ENCODE measurements around the gene GNB1L. TPM values are rescaled to one million over a fixed set of nuclear protein-coding genes. Genes with fewer than 3 reads are reported as not detected.
A peak's percentile ranks its signal among the peaks of the same experiment; 100 is the strongest.

The GNB1L gene
- total RNA-seq, 1 donor from 2014 or later: 7.8 TPM

DNA sequence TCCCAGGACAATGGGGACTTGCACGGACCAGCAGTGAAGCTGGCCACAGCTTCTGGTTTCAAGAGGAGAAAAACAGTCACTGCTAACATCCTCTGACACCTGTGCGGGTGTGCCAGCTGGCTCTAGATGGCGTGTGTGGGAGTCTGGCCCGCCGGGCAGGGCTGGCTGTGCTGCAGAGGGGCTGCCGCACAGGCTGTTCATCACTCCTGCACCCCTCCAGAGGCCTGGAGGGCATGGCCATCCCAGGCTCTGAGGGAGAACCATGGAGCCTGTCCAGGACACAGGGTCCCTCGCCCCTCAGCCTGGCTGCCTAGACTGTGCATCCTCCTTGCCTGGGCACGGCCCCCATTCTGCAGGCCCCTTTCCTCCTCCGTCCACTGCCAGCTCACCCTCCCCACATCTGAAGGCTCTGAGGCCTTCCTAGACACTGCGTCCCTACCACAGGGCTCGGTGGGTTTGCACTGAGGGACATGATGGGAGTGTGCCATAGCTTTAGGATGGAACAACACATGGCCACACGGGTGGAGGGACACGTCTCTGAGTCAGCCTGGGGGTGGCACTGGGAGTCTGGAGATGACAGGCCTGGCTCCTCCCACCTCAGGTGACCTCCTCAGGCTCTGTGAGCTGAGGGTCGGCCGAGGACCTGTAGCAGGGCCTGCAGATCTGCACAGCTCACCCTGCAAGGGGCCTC is 42.1 kb upstream of the GNB1L start:
- H3K27ac ChIP-seq: no peak overlapping the region
- intact Hi-C loops (cut with DNase I): no loop called here
- H3K4me1 ChIP-seq: peaks cover 9% of the 10 kb centered on the region
- ATAC-seq: no peak
- H3K27me3 ChIP-seq: no peaks in the 10 kb centered on the region
- no peak for TF ChIP-seq CTCF (IDR thresholded peaks at IDR 0.05)
- peaks cover 44% of the 10 kb centered on the region for H3K36me3 ChIP-seq
- no peak for DNase-seq
- H3K4me3 ChIP-seq: no peak overlapping the region
- no peaks in the 10 kb centered on the region for H3K9me3 ChIP-seq

DNA sequence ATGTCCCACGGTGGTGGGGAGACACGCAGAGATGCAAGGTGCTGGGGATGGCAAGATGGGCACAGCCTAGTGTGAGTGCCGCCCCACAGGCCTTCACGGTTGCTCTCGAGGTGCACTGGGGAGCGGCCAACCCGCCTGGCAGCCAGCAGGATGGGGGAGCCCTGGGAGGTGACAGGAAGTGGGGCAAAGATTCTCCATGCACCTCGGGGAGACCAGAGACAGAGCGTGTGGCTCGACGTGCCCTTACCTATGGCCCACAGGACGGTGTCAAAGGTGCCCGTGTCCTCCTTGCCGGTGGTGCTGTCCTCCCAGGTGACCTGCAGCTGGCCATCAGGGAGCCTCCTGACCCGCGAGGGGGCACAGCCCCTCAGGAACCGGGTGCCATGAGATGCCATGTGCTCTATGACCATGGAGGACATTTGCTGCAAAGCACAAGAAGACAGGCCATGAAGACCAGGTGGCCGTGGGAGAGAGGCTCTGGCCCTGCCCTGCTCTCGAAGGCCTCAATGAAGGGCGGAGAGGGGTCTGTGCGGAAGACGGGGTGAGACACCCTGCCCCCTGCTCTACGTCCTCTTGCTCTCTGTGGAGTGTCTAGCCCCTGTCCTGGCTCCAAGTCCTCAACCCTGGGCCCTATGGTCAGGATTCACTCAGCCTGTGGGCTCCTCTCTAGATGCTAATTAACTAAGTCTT is 40.6 kb upstream of the GNB1L start:
- Histone ChIP-seq H3K9me3 (no peaks in the 10 kb centered on the region), H3K36me3 (peaks cover 39% of the 10 kb centered on the region), H3K27me3 (no peaks in the 10 kb centered on the region), H3K4me3 (no peak overlapping the region), H3K27ac (no peak overlapping the region), H3K4me1 (peaks cover 19% of the 10 kb centered on the region)
- DNase-seq (no peak), ATAC-seq (no peak)
- TF ChIP-seq CTCF (IDR thresholded peaks at IDR 0.05): no peak
- intact Hi-C loops (cut with DNase I): no loop called here

DNA sequence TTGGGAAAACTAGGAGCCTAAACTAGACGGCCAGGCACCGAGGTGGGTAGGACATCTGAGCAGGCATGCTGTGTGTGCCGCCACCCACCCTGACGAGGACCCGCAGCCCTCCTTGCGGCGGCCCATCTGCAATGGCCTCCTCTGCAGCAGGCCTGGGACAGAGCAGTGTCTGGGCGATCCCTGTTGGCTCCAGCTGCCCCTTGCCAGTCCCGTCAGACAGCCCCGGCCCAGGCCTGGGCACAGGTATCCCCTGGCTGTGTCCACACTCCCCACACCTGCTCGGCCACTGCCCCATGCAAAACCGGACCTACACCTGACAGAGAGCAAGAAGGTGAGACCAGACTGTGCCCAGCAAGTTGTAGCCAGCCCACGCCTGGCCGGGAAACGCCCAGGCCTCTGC is 38.7 kb upstream of the GNB1L start:
- Histone ChIP-seq H3K4me3 (no peak overlapping the region), H3K4me1 (peaks cover 19% of the 10 kb centered on the region), H3K27ac (no peak overlapping the region), H3K27me3 (no peaks in the 10 kb centered on the region), H3K9me3 (no peaks in the 10 kb centered on the region), H3K36me3 (peaks cover 29% of the 10 kb centered on the region)
- intact Hi-C loops (cut with DNase I): no loop called here
- no peak for DNase-seq
- no peak for ATAC-seq
- no peak for TF ChIP-seq CTCF (IDR thresholded peaks at IDR 0.05)

GRCh38 chr22:19892925-19893324 is 38.3 kb upstream of the GNB1L start:
- Histone ChIP-seq H3K27me3 (no peaks in the 10 kb centered on the region), H3K27ac (no peak overlapping the region), H3K36me3 (peaks cover 25% of the 10 kb centered on the region), H3K9me3 (no peaks in the 10 kb centered on the region), H3K4me3 (no peak overlapping the region), H3K4me1 (peaks cover 19% of the 10 kb centered on the region)
- no peak for TF ChIP-seq CTCF (IDR thresholded peaks at IDR 0.05)
- DNase-seq (no peak), ATAC-seq (no peak)
- intact Hi-C loops (cut with DNase I): no loop called here

- DNase-seq (no peak), ATAC-seq (no peak)
- Histone ChIP-seq H3K27me3 (no peaks in the 10 kb centered on the region), H3K4me1 (peaks cover 23% of the 10 kb centered on the region), H3K9me3 (no peaks in the 10 kb centered on the region), H3K36me3 (peaks cover 19% of the 10 kb centered on the region), H3K4me3 (peak overlapping the region; percentile 8), H3K27ac (peak overlapping the region; percentile 55)
- no peak for TF ChIP-seq CTCF (IDR thresholded peaks at IDR 0.05)
- intact Hi-C loops (cut with DNase I): no loop called here
Observed at GRCh38 chr22:19892257-19892879, 37.7 kb upstream of the GNB1L start.

All from upper lobe of right lung (tissue), 1 donor.